ENCODE measurements around the gene CCDC120.

CCDC120 gene

GRCh38 chrX:49069038-49069437, 10.2 kb downstream of the CCDC120 start:
- H3K27ac ChIP-seq, result no peak overlapping the region
- H3K9me3 ChIP-seq, result no peaks in the 10 kb centered on the region
- no peak for DNase-seq
- H3K27me3 ChIP-seq, result no peaks in the 10 kb centered on the region
- intact Hi-C loops (cut with DNase I; ENCODE audit: low total_unique reads), result no loop called here
- no peak overlapping the region for H3K4me3 ChIP-seq
- H3K4me1 ChIP-seq, result peaks cover 0 to 13% (median 8%) of the 10 kb centered on the region in 4 donors
- H3K36me3 ChIP-seq, result peaks cover 0 to 28% (median 0%) of the 10 kb centered on the region in 3 donors
- TF ChIP-seq CTCF (IDR thresholded peaks at IDR 0.05), result no peak

- Histone ChIP-seq H3K9me3 (no peaks in the 10 kb centered on the region), H3K27me3 (no peaks in the 10 kb centered on the region), H3K4me1 (peaks cover 0 to 18% (median 8%) of the 10 kb centered on the region in 4 donors), H3K36me3 (peaks cover 0 to 18% (median 8%) of the 10 kb centered on the region in 3 donors), H3K4me3 (no peak overlapping the region), H3K27ac (no peak overlapping the region)
- no peak for TF ChIP-seq CTCF (IDR thresholded peaks at IDR 0.05)
- DNase-seq, result no peak
- intact Hi-C loops (cut with DNase I; ENCODE audit: low total_unique reads), result no loop called here
These were observed 12.2 kb downstream of the CCDC120 start for GRCh38 chrX:49070988-49071387.

GRCh38 chrX:49071877-49072711, 13.3 kb downstream of the CCDC120 start:
- Histone ChIP-seq H3K4me1 (peaks cover 0 to 18% (median 8%) of the 10 kb centered on the region in 4 donors), H3K36me3 (peaks cover 3 to 27% (median 18%) of the 10 kb centered on the region in 3 donors), H3K27ac (peak overlapping the region; percentile 52 to 81), H3K27me3 (no peaks in the 10 kb centered on the region), H3K9me3 (no peaks in the 10 kb centered on the region), H3K4me3 (peak overlapping the region; percentile 55 to 63)
- DNase-seq, result peak; percentile 83 to 89
- intact Hi-C loops (cut with DNase I; ENCODE audit: low total_unique reads), result no loop called here
- TF ChIP-seq CTCF (IDR thresholded peaks at IDR 0.05), result no peak

GRCh38 chrX:49072712-49073095, 13.9 kb downstream of the CCDC120 start:
- H3K27ac ChIP-seq, result peak overlapping the region; percentile 52 to 81
- H3K4me1 ChIP-seq, result peaks cover 0 to 18% (median 8%) of the 10 kb centered on the region in 4 donors
- TF ChIP-seq CTCF (IDR thresholded peaks at IDR 0.05), result no peak
- intact Hi-C loops (cut with DNase I; ENCODE audit: low total_unique reads), result no loop called here
- H3K27me3 ChIP-seq, result no peaks in the 10 kb centered on the region
- H3K4me3 ChIP-seq, result peak overlapping the region; percentile 55 to 63
- no peak for DNase-seq
- peaks cover 6 to 28% (median 22%) of the 10 kb centered on the region in 3 donors for H3K36me3 ChIP-seq
- no peaks in the 10 kb centered on the region for H3K9me3 ChIP-seq

- Histone ChIP-seq H3K36me3 (peaks cover 6 to 29% (median 26%) of the 10 kb centered on the region in 3 donors), H3K27ac (peak within 1 kb of the TSS; percentile 76 to 81), H3K9me3 (no peaks in the 10 kb centered on the region), H3K4me3 (peak within 1 kb of the TSS; percentile 55 to 63), H3K27me3 (no peaks in the 10 kb centered on the region), H3K4me1 (peaks cover 0 to 23% (median 8%) of the 10 kb centered on the region in 4 donors)
- peak; percentile 94 to 96 for DNase-seq
- intact Hi-C loops (cut with DNase I; ENCODE audit: low total_unique reads), result no loop called here
- peak in 1 of 2 experiments; percentile 6 for TF ChIP-seq CTCF (IDR thresholded peaks at IDR 0.05)
These were observed 15.1 kb downstream of the CCDC120 start, which contains the start of gene PRAF2 for GRCh38 chrX:49073601-49074575. PRAF2 (minus strand) TSS chrX:49074002; CDS start chrX:49073987, 15 bp downstream.
